NCI-H82 (cell line): Measurements from ENCODE around the gene ABCB9.
"Not testable (repeated sequence)": the region's sequence is repeated elsewhere in the genome, so short reads cannot be mapped to it uniquely, and the experiment has no call there.

Experiments
- DNase-seq: peaks from one replicate; lab custom pipeline; 2025; lab: John Stamatoyannopoulos, UW

ABCB9 gene

GRCh38 chr12:122937622-122938091, 28.6 kb downstream of the ABCB9 start:
- DNase-seq: no peak

GRCh38 chr12:122935318-122935717, 30.9 kb downstream of the ABCB9 start:
- DNase-seq: no peak

GRCh38 chr12:122934722-122935121, 31.5 kb downstream of the ABCB9 start:
- no peak for DNase-seq

- no peak for DNase-seq
These were observed 34.1 kb downstream of the ABCB9 start for GRCh38 chr12:122932207-122932606.

- no peak for DNase-seq
These were observed 36.5 kb downstream of the ABCB9 start for GRCh38 chr12:122929812-122930211.

GRCh38 chr12:122929148-122929538, 37.1 kb downstream of the ABCB9 start:
- DNase-seq: no peak

GRCh38 chr12:122928404-122929147, 37.7 kb downstream of the ABCB9 start:
- DNase-seq: peak; percentile 34

GRCh38 chr12:122927756-122928403, 38.4 kb downstream of the ABCB9 start:
- peak; percentile 94 for DNase-seq

- DNase-seq: no peak
These were observed 44.3 kb downstream of the ABCB9 start for GRCh38 chr12:122921917-122922316.

- no peak for DNase-seq
These were observed 45.6 kb downstream of the ABCB9 start for GRCh38 chr12:122920687-122921086.

GRCh38 chr12:122918827-122919226, 47.4 kb downstream of the ABCB9 start:
- DNase-seq: no peak

- no peak for DNase-seq
These were observed 48.6 kb downstream of the ABCB9 start for GRCh38 chr12:122917507-122918121.

- no peak for DNase-seq
These were observed 56.6 kb downstream of the ABCB9 start for GRCh38 chr12:122909442-122910288.

GRCh38 chr12:122908915-122909314, 57.3 kb downstream of the ABCB9 start:
- DNase-seq: peak; percentile 27

GRCh38 chr12:122905258-122905657, 61.0 kb downstream of the ABCB9 start:
- DNase-seq: not testable (repeated sequence)

- DNase-seq: no peak
These were observed 62.6 kb downstream of the ABCB9 start for GRCh38 chr12:122903693-122904034.

GRCh38 chr12:122902854-122903692, 63.2 kb downstream of the ABCB9 start:
- no peak for DNase-seq

- no peak for DNase-seq
These were observed 66.4 kb downstream of the ABCB9 start for GRCh38 chr12:122899887-122900286.

GRCh38 chr12:122896662-122897061, 69.6 kb downstream of the ABCB9 start:
- DNase-seq: no peak

GRCh38 chr12:122895704-122896636, 70.3 kb downstream of the ABCB9 start, which contains the start of gene VPS37B:
Gene VPS37B, minus strand, starts transcription at chr12:122896124. Its CDS starts 62 bp downstream, at chr12:122896062.
- DNase-seq: peak; percentile 82
